Measurements from ENCODE around the gene CDC45.

CDC45 gene

DNA sequence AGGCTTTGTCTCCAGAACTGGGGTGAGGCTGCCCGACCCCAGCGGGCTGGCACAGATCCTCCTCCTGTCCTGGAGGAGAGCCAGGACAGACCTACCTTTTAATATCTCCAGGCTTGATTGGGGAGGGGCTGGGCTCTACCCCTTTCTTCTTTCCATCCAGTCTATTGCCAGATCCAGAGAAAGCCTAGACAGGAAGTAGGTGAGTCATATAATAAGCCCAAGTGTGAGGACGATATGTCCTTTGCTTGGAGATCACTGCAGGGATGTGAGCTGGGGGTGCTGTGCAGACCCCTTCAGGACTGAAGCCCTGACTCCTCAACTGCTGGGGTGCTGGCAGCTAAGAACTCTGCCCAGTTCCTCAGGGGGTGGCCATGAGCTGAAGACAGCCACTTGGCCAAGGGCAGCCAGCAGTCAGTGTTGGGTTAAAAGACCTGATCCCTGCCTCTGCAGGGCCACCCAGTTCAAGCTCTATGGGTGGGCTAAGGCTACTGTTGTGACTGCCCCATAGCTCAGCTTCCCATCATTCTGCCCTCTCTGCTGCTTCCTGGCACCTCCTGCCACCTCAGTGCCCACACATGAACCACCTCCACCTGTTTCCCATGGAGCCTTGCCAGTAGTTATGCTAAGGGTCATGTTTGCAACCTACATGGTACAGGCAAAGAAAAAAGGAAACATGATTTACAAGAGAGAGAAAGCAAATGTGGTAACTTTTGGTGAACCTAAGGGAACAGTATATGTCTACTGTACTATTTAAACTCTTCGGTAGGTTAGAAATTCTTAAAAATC lies 23.9 kb upstream of the CDC45 start:
- in situ Hi-C loops (cut with HindIII; ENCODE audit: low sequenced_read_pairs): no loop called here
- TF ChIP-seq, protein P1, sequence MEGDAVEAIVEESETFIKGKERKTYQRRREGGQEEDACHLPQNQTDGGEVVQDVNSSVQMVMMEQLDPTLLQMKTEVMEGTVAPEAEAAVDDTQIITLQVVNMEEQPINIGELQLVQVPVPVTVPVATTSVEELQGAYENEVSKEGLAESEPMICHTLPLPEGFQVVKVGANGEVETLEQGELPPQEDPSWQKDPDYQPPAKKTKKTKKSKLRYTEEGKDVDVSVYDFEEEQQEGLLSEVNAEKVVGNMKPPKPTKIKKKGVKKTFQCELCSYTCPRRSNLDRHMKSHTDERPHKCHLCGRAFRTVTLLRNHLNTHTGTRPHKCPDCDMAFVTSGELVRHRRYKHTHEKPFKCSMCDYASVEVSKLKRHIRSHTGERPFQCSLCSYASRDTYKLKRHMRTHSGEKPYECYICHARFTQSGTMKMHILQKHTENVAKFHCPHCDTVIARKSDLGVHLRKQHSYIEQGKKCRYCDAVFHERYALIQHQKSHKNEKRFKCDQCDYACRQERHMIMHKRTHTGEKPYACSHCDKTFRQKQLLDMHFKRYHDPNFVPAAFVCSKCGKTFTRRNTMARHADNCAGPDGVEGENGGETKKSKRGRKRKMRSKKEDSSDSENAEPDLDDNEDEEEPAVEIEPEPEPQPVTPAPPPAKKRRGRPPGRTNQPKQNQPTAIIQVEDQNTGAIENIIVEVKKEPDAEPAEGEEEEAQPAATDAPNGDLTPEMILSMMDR (IDR thresholded peaks at IDR 0.05; ENCODE audit: low read depth, low read length): no peak
- H3K4me3 ChIP-seq (ENCODE audit: low read depth, low read length): no peak overlapping the region
- DNase-seq (ENCODE audit: low read depth, low spot score): no peak

DNA sequence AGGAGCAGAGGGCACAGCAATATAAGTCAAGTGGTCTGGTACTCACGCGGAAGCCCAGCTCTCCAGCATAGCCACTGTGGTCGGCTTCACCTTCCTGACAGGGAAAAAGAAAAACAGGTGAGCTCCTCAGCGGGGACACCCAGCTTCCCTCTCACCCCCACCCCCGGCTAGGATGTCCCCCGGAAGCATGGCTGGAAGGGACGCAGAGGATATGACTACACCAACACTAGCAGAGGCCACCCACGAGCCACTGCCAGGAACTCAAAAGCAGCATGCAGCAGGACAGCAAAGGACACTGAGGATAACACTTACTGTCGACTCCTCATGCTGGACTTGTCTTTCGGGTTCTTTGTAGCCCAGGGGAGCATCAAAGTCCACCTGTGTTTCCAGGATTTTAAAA lies 23.2 kb upstream of the CDC45 start:
- in situ Hi-C loops (cut with HindIII; ENCODE audit: low sequenced_read_pairs): no loop called here
- H3K4me3 ChIP-seq (ENCODE audit: low read depth, low read length): no peak overlapping the region
- TF ChIP-seq, protein P1 (IDR thresholded peaks at IDR 0.05; ENCODE audit: low read depth, low read length): no peak
- no peak for DNase-seq (ENCODE audit: low read depth, low spot score)

DNA sequence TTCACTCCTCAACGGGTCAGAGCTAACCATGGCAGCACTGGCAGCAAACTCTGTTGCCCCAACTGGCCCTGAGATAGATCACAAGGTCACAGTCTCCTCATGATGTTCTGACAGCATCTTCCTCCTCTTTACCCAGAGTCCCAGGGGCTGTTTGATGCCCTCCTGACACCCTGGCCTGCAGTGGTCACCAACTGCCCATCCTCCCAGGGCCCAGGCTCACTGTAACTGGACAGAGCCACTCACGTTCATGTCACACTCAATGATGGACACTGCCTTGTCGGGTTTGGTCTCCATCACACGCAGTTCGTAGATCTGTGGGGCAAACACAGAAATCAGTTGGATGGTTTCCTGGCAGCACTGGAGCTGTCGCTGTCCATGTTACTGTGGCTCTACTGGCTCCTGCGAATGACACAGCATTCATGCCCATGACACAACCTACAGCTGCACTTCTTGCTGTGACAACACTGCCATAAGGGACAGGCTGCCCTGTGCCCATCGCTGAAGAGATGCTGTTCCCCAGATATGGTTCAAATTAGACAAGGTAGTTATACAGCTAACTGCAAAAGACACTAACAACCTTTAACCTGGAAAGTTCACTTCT lies 21.8 kb upstream of the CDC45 start:
- H3K4me3 ChIP-seq (ENCODE audit: low read depth, low read length): no peak overlapping the region
- DNase-seq (ENCODE audit: low read depth, low spot score): no peak
- in situ Hi-C loops (cut with HindIII; ENCODE audit: low sequenced_read_pairs): no loop called here
- TF ChIP-seq, protein P1 (IDR thresholded peaks at IDR 0.05; ENCODE audit: low read depth, low read length): no peak

DNA sequence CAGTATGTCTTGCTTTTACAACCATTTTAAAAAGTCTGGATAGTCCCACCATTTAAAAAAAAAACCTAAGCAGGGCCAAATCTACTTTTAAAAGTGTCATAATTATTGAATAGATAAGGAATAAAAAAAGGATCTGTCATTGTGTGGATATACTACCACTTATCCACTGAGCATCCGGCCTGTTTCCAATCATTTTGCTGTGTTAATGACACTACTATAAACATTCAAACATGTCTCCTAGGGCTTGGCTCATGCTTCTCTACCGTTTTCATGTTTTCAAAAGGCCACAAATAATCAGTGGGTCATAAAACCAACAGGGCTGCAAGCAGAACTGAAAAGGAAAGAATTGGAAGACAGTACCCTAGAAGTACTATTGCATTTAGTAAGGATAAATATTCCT lies 19.7 kb upstream of the CDC45 start:
- in situ Hi-C loops (cut with HindIII; ENCODE audit: low sequenced_read_pairs): no loop called here
- no peak overlapping the region for H3K4me3 ChIP-seq (ENCODE audit: low read depth, low read length)
- DNase-seq (ENCODE audit: low read depth, low spot score): no peak
- TF ChIP-seq, protein P1 (IDR thresholded peaks at IDR 0.05; ENCODE audit: low read depth, low read length): no peak

DNA sequence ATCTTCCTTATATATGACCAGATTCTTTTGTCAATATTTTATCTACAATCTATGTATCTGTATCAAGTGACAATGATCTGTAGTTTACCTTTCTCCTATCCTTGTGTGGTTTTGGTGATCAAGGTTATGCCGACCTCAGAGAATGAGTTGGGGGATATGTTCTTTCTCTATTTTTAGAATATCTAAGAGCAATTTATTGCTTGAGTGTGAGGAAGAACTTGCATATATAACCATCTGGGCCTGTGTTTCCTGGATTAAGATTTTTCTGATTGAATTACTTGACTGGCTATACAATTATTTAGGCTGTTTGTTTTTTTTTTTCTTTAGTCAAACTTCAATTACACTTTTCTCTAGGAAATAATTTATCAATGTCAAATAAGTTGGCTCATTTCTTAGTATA lies 18.2 kb upstream of the CDC45 start:
- in situ Hi-C loops (cut with HindIII; ENCODE audit: low sequenced_read_pairs): no loop called here
- no peak for DNase-seq (ENCODE audit: low read depth, low spot score)

DNA sequence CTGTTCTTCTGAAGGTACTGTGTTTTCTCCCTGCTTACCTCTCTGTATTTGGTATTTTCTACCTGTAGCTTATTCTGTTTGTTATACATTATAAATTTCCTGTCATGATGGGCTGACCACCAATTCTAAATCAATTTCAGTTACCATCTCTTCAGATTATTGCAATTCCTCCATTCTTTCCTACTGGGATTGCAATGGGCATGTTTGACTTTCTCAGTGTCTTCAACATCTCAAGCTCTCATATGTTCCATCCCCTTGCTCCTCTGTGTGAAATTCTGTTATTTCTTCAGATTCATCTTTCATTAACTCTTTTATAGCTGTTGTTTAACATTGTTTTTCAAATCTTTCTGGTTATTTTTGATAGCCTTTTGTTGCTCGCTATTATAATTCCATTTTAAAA lies 16.7 kb upstream of the CDC45 start:
- in situ Hi-C loops (cut with HindIII; ENCODE audit: low sequenced_read_pairs): no loop called here
- TF ChIP-seq, protein P1 (IDR thresholded peaks at IDR 0.05; ENCODE audit: low read depth, low read length): no peak
- DNase-seq (ENCODE audit: low read depth, low spot score): no peak
- H3K4me3 ChIP-seq (ENCODE audit: low read depth, low read length): no peak overlapping the region

More for the DNA sequence above, 18.2 kb upstream of the CDC45 start:
- TF ChIP-seq, protein P1 (IDR thresholded peaks at IDR 0.05; ENCODE audit: low read depth, low read length): no peak
- no peak overlapping the region for H3K4me3 ChIP-seq (ENCODE audit: low read depth, low read length)

Data from astrocyte of the spinal cord (primary cell).